ENCODE data around the gene PDZK1.

PDZK1 gene
- total RNA-seq, result 0 to 0.09 (median 0) reads per million in 3 donors

GRCh38 chr1:145707183-145707867 is at the start of gene PDZK1:
Gene PDZK1, minus strand, starts transcription at chr1:145707368. Its CDS starts 19,347 bp downstream, at chr1:145688021.
- Histone ChIP-seq H3K4me3 (ENCODE audit: insufficient read depth, low read depth, low read length, poor library complexity, severe bottlenecking) (no peak within 1 kb of the TSS), H3K9me3 (ENCODE audit: control insufficient read depth, low read length) (no peaks in the 10 kb centered on the region), H3K27me3 (replicated peaks; ENCODE audit: control insufficient read depth, insufficient read depth, low read length, poor library complexity, severe bottlenecking) (no peaks in the 10 kb centered on the region), H3K36me3 (ENCODE audit: control insufficient read depth, insufficient read depth, low read length) (no peaks in the 10 kb centered on the region), H3K27ac (ENCODE audit: insufficient read depth, low read length, poor library complexity, severe bottlenecking) (no peak within 1 kb of the TSS), H3K4me1 (ENCODE audit: control insufficient read depth, insufficient read depth, low read length, poor library complexity, severe bottlenecking) (no peaks in the 10 kb centered on the region)
- DNase-seq, result no peak

GRCh38 chr1:145751491-145752037 is 44.4 kb upstream of the PDZK1 start:
- no peak overlapping the region for H3K27ac ChIP-seq (ENCODE audit: insufficient read depth, low read length, poor library complexity, severe bottlenecking)
- H3K4me3 ChIP-seq (ENCODE audit: insufficient read depth, low read depth, low read length, poor library complexity, severe bottlenecking), result no peak overlapping the region
- no peaks in the 10 kb centered on the region for H3K9me3 ChIP-seq (ENCODE audit: control insufficient read depth, low read length)
- H3K27me3 ChIP-seq (replicated peaks; ENCODE audit: control insufficient read depth, insufficient read depth, low read length, poor library complexity, severe bottlenecking), result no peaks in the 10 kb centered on the region
- peaks cover 59% of the 10 kb centered on the region for H3K36me3 ChIP-seq (ENCODE audit: control insufficient read depth, insufficient read depth, low read length)
- DNase-seq, result no peak
- no peaks in the 10 kb centered on the region for H3K4me1 ChIP-seq (ENCODE audit: control insufficient read depth, insufficient read depth, low read length, poor library complexity, severe bottlenecking)

- Histone ChIP-seq H3K9me3 (ENCODE audit: control insufficient read depth, low read length) (no peaks in the 10 kb centered on the region), H3K27ac (ENCODE audit: insufficient read depth, low read length, poor library complexity, severe bottlenecking) (no peak overlapping the region), H3K4me3 (ENCODE audit: insufficient read depth, low read depth, low read length, poor library complexity, severe bottlenecking) (no peak overlapping the region), H3K27me3 (replicated peaks; ENCODE audit: control insufficient read depth, insufficient read depth, low read length, poor library complexity, severe bottlenecking) (no peaks in the 10 kb centered on the region), H3K36me3 (ENCODE audit: control insufficient read depth, insufficient read depth, low read length) (peaks cover 62% of the 10 kb centered on the region), H3K4me1 (ENCODE audit: control insufficient read depth, insufficient read depth, low read length, poor library complexity, severe bottlenecking) (no peaks in the 10 kb centered on the region)
- no peak for DNase-seq
These were observed 43.3 kb upstream of the PDZK1 start for GRCh38 chr1:145750426-145750825.

GRCh38 chr1:145747398-145748247 is 40.5 kb upstream of the PDZK1 start:
- H3K27ac ChIP-seq (ENCODE audit: insufficient read depth, low read length, poor library complexity, severe bottlenecking), result no peak overlapping the region

GRCh38 chr1:145740269-145740668 is 33.1 kb upstream of the PDZK1 start:
- Histone ChIP-seq H3K27ac (ENCODE audit: insufficient read depth, low read length, poor library complexity, severe bottlenecking) (no peak overlapping the region), H3K9me3 (ENCODE audit: control insufficient read depth, low read length) (no peaks in the 10 kb centered on the region), H3K4me3 (ENCODE audit: insufficient read depth, low read depth, low read length, poor library complexity, severe bottlenecking) (no peak overlapping the region), H3K36me3 (ENCODE audit: control insufficient read depth, insufficient read depth, low read length) (peaks cover 5% of the 10 kb centered on the region), H3K4me1 (ENCODE audit: control insufficient read depth, insufficient read depth, low read length, poor library complexity, severe bottlenecking) (no peaks in the 10 kb centered on the region), H3K27me3 (replicated peaks; ENCODE audit: control insufficient read depth, insufficient read depth, low read length, poor library complexity, severe bottlenecking) (no peaks in the 10 kb centered on the region)
- no peak for DNase-seq

More at GRCh38 chr1:145747398-145748247, 40.5 kb upstream of the PDZK1 start:
- DNase-seq, result no peak
- H3K4me3 ChIP-seq (ENCODE audit: insufficient read depth, low read depth, low read length, poor library complexity, severe bottlenecking), result no peak overlapping the region
- H3K36me3 ChIP-seq (ENCODE audit: control insufficient read depth, insufficient read depth, low read length), result peaks cover 59% of the 10 kb centered on the region
- H3K4me1 ChIP-seq (ENCODE audit: control insufficient read depth, insufficient read depth, low read length, poor library complexity, severe bottlenecking), result no peaks in the 10 kb centered on the region
- H3K9me3 ChIP-seq (ENCODE audit: control insufficient read depth, low read length), result no peaks in the 10 kb centered on the region
- no peaks in the 10 kb centered on the region for H3K27me3 ChIP-seq (replicated peaks; ENCODE audit: control insufficient read depth, insufficient read depth, low read length, poor library complexity, severe bottlenecking)

- Histone ChIP-seq H3K27ac (ENCODE audit: insufficient read depth, low read length, poor library complexity, severe bottlenecking) (no peak overlapping the region), H3K27me3 (replicated peaks; ENCODE audit: control insufficient read depth, insufficient read depth, low read length, poor library complexity, severe bottlenecking) (no peaks in the 10 kb centered on the region), H3K4me1 (ENCODE audit: control insufficient read depth, insufficient read depth, low read length, poor library complexity, severe bottlenecking) (no peaks in the 10 kb centered on the region), H3K4me3 (ENCODE audit: insufficient read depth, low read depth, low read length, poor library complexity, severe bottlenecking) (no peak overlapping the region), H3K9me3 (ENCODE audit: control insufficient read depth, low read length) (no peaks in the 10 kb centered on the region), H3K36me3 (ENCODE audit: control insufficient read depth, insufficient read depth, low read length) (no peaks in the 10 kb centered on the region)
- DNase-seq, result no peak
These were observed 29.0 kb upstream of the PDZK1 start for GRCh38 chr1:145736191-145736590.

GRCh38 chr1:145730900-145731299 is 23.7 kb upstream of the PDZK1 start:
- Histone ChIP-seq H3K36me3 (ENCODE audit: control insufficient read depth, insufficient read depth, low read length) (no peaks in the 10 kb centered on the region), H3K9me3 (ENCODE audit: control insufficient read depth, low read length) (no peaks in the 10 kb centered on the region), H3K27me3 (replicated peaks; ENCODE audit: control insufficient read depth, insufficient read depth, low read length, poor library complexity, severe bottlenecking) (no peaks in the 10 kb centered on the region), H3K4me3 (ENCODE audit: insufficient read depth, low read depth, low read length, poor library complexity, severe bottlenecking) (no peak overlapping the region), H3K27ac (ENCODE audit: insufficient read depth, low read length, poor library complexity, severe bottlenecking) (no peak overlapping the region), H3K4me1 (ENCODE audit: control insufficient read depth, insufficient read depth, low read length, poor library complexity, severe bottlenecking) (no peaks in the 10 kb centered on the region)
- no peak for DNase-seq

DNA sequence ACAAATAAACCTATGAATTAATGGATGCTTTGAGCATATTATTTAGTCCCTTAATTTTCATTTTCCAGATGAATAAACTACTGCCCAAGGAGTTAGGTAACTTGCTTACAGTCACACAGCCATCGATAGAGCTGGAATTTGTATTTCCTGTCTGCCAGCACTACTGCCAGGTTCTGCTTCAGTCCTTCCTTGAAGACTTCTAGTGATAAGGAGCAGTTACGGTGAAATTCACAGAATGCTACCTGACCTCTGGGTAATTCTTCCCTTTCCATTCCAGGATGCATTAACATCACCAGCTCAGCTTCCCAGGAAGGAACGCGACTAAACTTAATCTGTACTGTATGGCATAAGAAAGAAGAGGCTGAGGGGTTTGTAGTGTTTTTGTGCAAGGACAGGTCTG is 23.3 kb upstream of the PDZK1 start:
- Histone ChIP-seq H3K4me1 (ENCODE audit: control insufficient read depth, insufficient read depth, low read length, poor library complexity, severe bottlenecking) (no peaks in the 10 kb centered on the region), H3K27ac (ENCODE audit: insufficient read depth, low read length, poor library complexity, severe bottlenecking) (no peak overlapping the region), H3K9me3 (ENCODE audit: control insufficient read depth, low read length) (no peaks in the 10 kb centered on the region), H3K36me3 (ENCODE audit: control insufficient read depth, insufficient read depth, low read length) (no peaks in the 10 kb centered on the region), H3K27me3 (replicated peaks; ENCODE audit: control insufficient read depth, insufficient read depth, low read length, poor library complexity, severe bottlenecking) (no peaks in the 10 kb centered on the region), H3K4me3 (ENCODE audit: insufficient read depth, low read depth, low read length, poor library complexity, severe bottlenecking) (no peak overlapping the region)
- no peak for DNase-seq

- H3K36me3 ChIP-seq (ENCODE audit: control insufficient read depth, insufficient read depth, low read length), result no peaks in the 10 kb centered on the region
- no peak overlapping the region for H3K4me3 ChIP-seq (ENCODE audit: insufficient read depth, low read depth, low read length, poor library complexity, severe bottlenecking)
- H3K27me3 ChIP-seq (replicated peaks; ENCODE audit: control insufficient read depth, insufficient read depth, low read length, poor library complexity, severe bottlenecking), result no peaks in the 10 kb centered on the region
- H3K4me1 ChIP-seq (ENCODE audit: control insufficient read depth, insufficient read depth, low read length, poor library complexity, severe bottlenecking), result no peaks in the 10 kb centered on the region
- no peak for DNase-seq
- no peaks in the 10 kb centered on the region for H3K9me3 ChIP-seq (ENCODE audit: control insufficient read depth, low read length)
- no peak overlapping the region for H3K27ac ChIP-seq (ENCODE audit: insufficient read depth, low read length, poor library complexity, severe bottlenecking)
These were observed 22.7 kb upstream of the PDZK1 start for GRCh38 chr1:145729666-145730436.
